H1 (cell line): ENCODE measurements around the gene ARHGAP15. TPM values are rescaled to one million over a fixed set of nuclear protein-coding genes. Genes with fewer than 3 reads are reported as not detected.

ENCODE experiments used
- CTCF ChIA-PET: fragments of 300-600 bp; sonication (Branson Sonifier 250); formaldehyde crosslinking; loops from one replicate; lab custom pipeline; 2021; ENCODE audit not compliant: partially characterized antibody; lab: Charles Lee
- POLR2A ChIA-PET: fragments of 300-600 bp; sonication (Branson Sonifier 250); formaldehyde crosslinking; loops from one replicate; lab custom pipeline; 2021; ENCODE audit warnings: inconsistent platforms; ENCODE audit not compliant: partially characterized antibody; lab: Charles Lee
- DNase-seq, 2 experiments: peaks; one replicate each; pipeline versions ENCODE4 v3.0.0 to v3.0.0-alpha.2; 2010 to 2022; ENCODE audit warnings: low spot score in 2 of 2, low read depth in 1 of 2, mixed read lengths in 1 of 2
- FAIRE-seq: peaks from 2 replicates; lab custom pipeline; 2011; peaks lifted over from hg19 to GRCh38; lab: Jason Lieb, UNC
- H2AFZ ChIP-seq: 2 replicates; pipeline ENCODE4 v1.8.1; 2012; ENCODE audit warnings: low read length, inconsistent platforms
- H2AK5ac ChIP-seq: 2 replicates; pipeline ENCODE4 v1.6.1; 2013; ENCODE audit warnings: low read depth, low read length
- H2BK120ac ChIP-seq: replicated peaks from 2 replicates; pipeline ENCODE3; 2013; ENCODE audit warnings: low read depth, low read length, inconsistent platforms
- H2BK12ac ChIP-seq: 2 replicates; pipeline ENCODE4 v1.6.1; 2013; ENCODE audit warnings: low read depth, low read length
- H2BK15ac ChIP-seq: 2 replicates; pipeline ENCODE4 v1.6.1; 2013; ENCODE audit warnings: low read length
- H2BK20ac ChIP-seq: 2 replicates; pipeline ENCODE4 v1.6.1; 2013; ENCODE audit warnings: low read length
- H2BK5ac ChIP-seq: 2 replicates; pipeline ENCODE4 v1.6.1; 2013; ENCODE audit warnings: low read depth, low read length
- H3K14ac ChIP-seq: 2 replicates; pipeline ENCODE4 v1.6.1; 2013; ENCODE audit warnings: inconsistent platforms; ENCODE audit not compliant: insufficient read length
- H3K18ac ChIP-seq: 2 replicates; pipeline ENCODE4 v1.6.1; 2013; ENCODE audit warnings: low read length; ENCODE audit errors: extremely low read depth
- H3K23ac ChIP-seq: 2 replicates; pipeline ENCODE4 v1.6.1; 2013; ENCODE audit warnings: inconsistent platforms; ENCODE audit not compliant: insufficient read length
- H3K23me2 ChIP-seq: 2 replicates; pipeline ENCODE4 v1.6.1; 2013; ENCODE audit warnings: low read depth, low read length
- H3K27ac ChIP-seq: 2 replicates; pipeline ENCODE4 v1.6.1; 2011; ENCODE audit warnings: low read depth, low read length, inconsistent platforms
- H3K27me3 ChIP-seq, 4 experiments: replicated peaks in 1 of 4; 1 replicate in 1 of 4; 2 replicates in 3 of 4; pipeline versions ENCODE4 v1.6.1 to v1.8.1; 2011 to 2013; ENCODE audit warnings: low read length in 3 of 4, mild to moderate bottlenecking in 3 of 4, inconsistent platforms in 2 of 4, mixed read lengths in 2 of 4, moderate library complexity in 1 of 4; ENCODE audit not compliant: control insufficient read depth in 3 of 4, insufficient read depth in 3 of 4; ENCODE audit errors: extremely low read depth in 1 of 4
- H3K36me3 ChIP-seq, 4 experiments: 2 replicates each; pipeline versions ENCODE4 v1.6.1 to v1.8.1; 2011 to 2013; ENCODE audit warnings: mild to moderate bottlenecking in 4 of 4, low read length in 3 of 4, moderate library complexity in 2 of 4, control low read depth in 1 of 4, inconsistent platforms in 1 of 4; ENCODE audit not compliant: insufficient read depth in 4 of 4, control insufficient read depth in 2 of 4
- H3K4ac ChIP-seq: replicated peaks from 2 replicates; pipeline ENCODE3; 2013; ENCODE audit warnings: low read length, low read depth, mixed read lengths, inconsistent platforms; ENCODE audit not compliant: insufficient read length
- H3K4me1 ChIP-seq, 4 experiments: replicated peaks in 1 of 4; 1 replicate in 1 of 4; 2 replicates in 3 of 4; pipeline versions ENCODE4 v1.6.1 to v1.8.1; 2011 to 2013; ENCODE audit warnings: low read length in 3 of 4, inconsistent platforms in 2 of 4, mixed read lengths in 1 of 4; ENCODE audit not compliant: insufficient read depth in 4 of 4, control insufficient read depth in 3 of 4
- H3K4me2 ChIP-seq, 2 experiments: 2 replicates each; pipeline versions ENCODE4 v1.6.1 to v1.8.1; 2011 to 2013; ENCODE audit warnings: low read depth in 2 of 2, low read length in 2 of 2, control low read depth in 1 of 2, inconsistent platforms in 1 of 2, mild to moderate bottlenecking in 1 of 2; ENCODE audit not compliant: insufficient read depth in 1 of 2
- H3K4me3 ChIP-seq, 4 experiments: fragments of 200-600, 300-600 bp in 1 of 4; sonication (generic), shearing (Covaris generic), sonication (Bioruptor Twin) in 1 of 4; 2 replicates each; pipeline versions ENCODE4 v1.5.1 to v1.8.1; 2011 to 2016; ENCODE audit warnings: low read length in 4 of 4, low read depth in 3 of 4, control low read depth in 2 of 4, inconsistent platforms in 2 of 4, mild to moderate bottlenecking in 2 of 4, mixed read lengths in 1 of 4, moderate library complexity in 1 of 4; ENCODE audit not compliant: insufficient read depth in 2 of 4; ENCODE audit errors: extremely low read depth in 1 of 4
- H3K56ac ChIP-seq: replicated peaks from 2 replicates; pipeline ENCODE3; 2013; ENCODE audit warnings: low read depth, mild to moderate bottlenecking, mixed read lengths, low read length, inconsistent platforms; ENCODE audit not compliant: insufficient read length
- H3K79me1 ChIP-seq: 2 replicates; pipeline ENCODE4 v1.6.1; 2013; ENCODE audit warnings: low read depth, low read length, control low read depth
- H3K79me2 ChIP-seq, 2 experiments: 2 replicates each; pipeline versions ENCODE4 v1.6.1 to v1.8.1; 2012 to 2013; ENCODE audit warnings: low read length in 2 of 2, mild to moderate bottlenecking in 2 of 2, inconsistent platforms in 1 of 2; ENCODE audit not compliant: insufficient read depth in 2 of 2, control insufficient read depth in 1 of 2
- H3K9ac ChIP-seq, 4 experiments: replicated peaks in 1 of 4; 1 replicate in 1 of 4; 2 replicates in 3 of 4; pipeline versions ENCODE4 v1.6.1 to v1.8.1; 2011 to 2013; ENCODE audit warnings: low read depth in 3 of 4, low read length in 3 of 4, control low read depth in 2 of 4, mild to moderate bottlenecking in 2 of 4, moderate library complexity in 2 of 4, inconsistent platforms in 1 of 4; ENCODE audit errors: extremely low read depth in 1 of 4
- H3K9me3 ChIP-seq, 2 experiments: 2 replicates each; pipeline versions ENCODE4 v1.6.1 to v1.8.1; 2012 to 2013; ENCODE audit warnings: mild to moderate bottlenecking in 2 of 2, moderate library complexity in 2 of 2, control low read depth in 1 of 2, inconsistent platforms in 1 of 2, low read depth in 1 of 2, low read length in 1 of 2, mixed read lengths in 1 of 2; ENCODE audit not compliant: insufficient read depth in 2 of 2
- H4K20me1 ChIP-seq, 2 experiments: replicated peaks in 1 of 2; 2 replicates each; pipeline versions ENCODE3 to v1.8.1; 2011 to 2013; ENCODE audit warnings: inconsistent platforms in 2 of 2, low read length in 2 of 2, mild to moderate bottlenecking in 1 of 2; ENCODE audit not compliant: insufficient read depth in 2 of 2, control insufficient read depth in 1 of 2
- H4K5ac ChIP-seq: 2 replicates; pipeline ENCODE4 v1.6.1; 2013; ENCODE audit warnings: low read length, low read depth, mixed read lengths, inconsistent platforms; ENCODE audit not compliant: insufficient read length
- H4K8ac ChIP-seq: 2 replicates; pipeline ENCODE4 v1.8.0; 2013; ENCODE audit warnings: mild to moderate bottlenecking, moderate library complexity, low read length, inconsistent platforms; ENCODE audit not compliant: insufficient read depth; ENCODE audit errors: extremely low read depth
- H4K91ac ChIP-seq: replicated peaks from 2 replicates; pipeline ENCODE3; 2013; ENCODE audit warnings: low read length, mixed read lengths, inconsistent platforms; ENCODE audit not compliant: insufficient read length
- BACH1 ChIP-seq: IDR thresholded peaks from 2 replicates; pipeline ENCODE4 v1.6.1; 2012; ENCODE audit warnings: low read length, improper control_type of control experiment
- BCL11A ChIP-seq, 2 experiments: IDR thresholded peaks; one replicate each; pipeline ENCODE4 v1.6.1; 2011; ENCODE audit warnings: low read depth in 2 of 2, low read length in 2 of 2, mild to moderate bottlenecking in 2 of 2
- BRCA1 ChIP-seq: IDR thresholded peaks from 2 replicates; pipeline ENCODE4 v1.6.1; 2012; ENCODE audit warnings: low read depth, low read length, improper control_type of control experiment
- CREB1 ChIP-seq: IDR thresholded peaks from 2 replicates; pipeline ENCODE4 v1.6.1; 2012; ENCODE audit warnings: inconsistent platforms
- EP300 ChIP-seq, 2 experiments: IDR thresholded peaks; 1 replicate in 1 of 2; 2 replicates in 1 of 2; pipeline ENCODE4 v1.6.1; 2011 to 2012; ENCODE audit warnings: low read depth in 2 of 2, low read length in 2 of 2, mild to moderate bottlenecking in 2 of 2, borderline replicate concordance in 1 of 2, inconsistent platforms in 1 of 2, moderate library complexity in 1 of 2
- KDM1A ChIP-seq: fragments of 200-600, 300-600 bp; sonication (generic); IDR thresholded peaks from 2 replicates; pipeline ENCODE4 v1.7.1; 2016; ENCODE audit warnings: mild to moderate bottlenecking, low read length, borderline replicate concordance
- RNF2 ChIP-seq: fragments of 200-900, 300-1000 bp; sonication (generic); IDR thresholded peaks from 2 replicates; pipeline ENCODE4 v1.7.1; 2016; ENCODE audit warnings: borderline replicate concordance, low read depth, mild to moderate bottlenecking, antibody characterized with exemption, low read length; ENCODE audit not compliant: poor library complexity, severe bottlenecking; ENCODE audit errors: missing control alignments
- RXRA ChIP-seq: IDR thresholded peaks from 2 replicates; pipeline ENCODE4 v1.6.1; 2011; ENCODE audit warnings: low read depth, mild to moderate bottlenecking, low read length, moderate library complexity; ENCODE audit not compliant: insufficient read depth
- SIN3A ChIP-seq, 2 experiments: IDR thresholded peaks in 1 of 2; conservative IDR thresholded peaks in 1 of 2; 2 replicates each; pipeline ENCODE4 v1.6.1; 2011 to 2012; ENCODE audit warnings: low read length in 2 of 2, improper control_type of control experiment in 1 of 2, low read depth in 1 of 2, mild to moderate bottlenecking in 1 of 2
- SIRT6 ChIP-seq: IDR thresholded peaks from one replicate; pipeline ENCODE4 v1.7.1; 2012; ENCODE audit warnings: low read length, inconsistent platforms
- TBP ChIP-seq: IDR thresholded peaks from 2 replicates; pipeline ENCODE4 v1.6.1; 2011; ENCODE audit warnings: low read depth, low read length, improper control_type of control experiment
- TCF12 ChIP-seq: IDR thresholded peaks from 2 replicates; pipeline ENCODE4 v1.6.1; 2011; ENCODE audit warnings: low read depth, mild to moderate bottlenecking, low read length
- WGBS, 2 experiments: shearing (Covaris generic) in 1 of 2; methylation state at CpG; one replicate each; pipeline versions ENCODE4 v1.1.6 to v1.1.7; 2013 to 2015; ENCODE audit warnings: low lambda C conversion rate in 2 of 2, mixed read lengths in 2 of 2, inconsistent platforms in 1 of 2, low coverage in 1 of 2, missing lambda C conversion rate in 1 of 2; ENCODE audit not compliant: insufficient replicate concordance in 2 of 2, insufficient coverage in 1 of 2, insufficient read length in 1 of 2; ENCODE audit errors: extremely low coverage in 1 of 2, missing lambda C conversion rate in 1 of 2; 5-methylcytosine and 5-hydroxymethylcytosine counted together
- polyA plus RNA-seq, 7 experiments: library from polyadenylated mRNA; depleted of rRNA in 3 of 7; stranded (reverse) in 5 of 7; unstranded in 2 of 7; fragments of >200 nt in 5 of 7; fragments of 200-250 nt in 2 of 7; gene quantifications; 1 replicate in 5 of 7; 2 replicates in 1 of 7; 4 replicates in 1 of 7; pipeline versions ENCODE4 v1.2.1 to v1.2.3, GENCODE V29; 2011 to 2013; ENCODE audit warnings: missing spikeins in 2 of 7, mixed read lengths in 2 of 7
- total RNA-seq: library from RNA; stranded (reverse); fragmentation: NEBNext Ultra II Directional; extraction: Animal tissue kit (Norgen Biotek cat#: 25700); gene quantifications from 2 replicates; pipeline ENCODE4 v1.2.1, GENCODE V29; 2021
- TF ChIP-seq, protein P1 (sequence below): IDR thresholded peaks from 2 replicates; pipeline ENCODE4 v1.6.1; 2012; ENCODE audit warnings: inconsistent platforms

The ARHGAP15 gene
- total and polyA plus RNA-seq, 2 of the 8 experiments (the other 6 are each of a cell fraction or from before 2014, with no cell fraction given), result not detected

DNA sequence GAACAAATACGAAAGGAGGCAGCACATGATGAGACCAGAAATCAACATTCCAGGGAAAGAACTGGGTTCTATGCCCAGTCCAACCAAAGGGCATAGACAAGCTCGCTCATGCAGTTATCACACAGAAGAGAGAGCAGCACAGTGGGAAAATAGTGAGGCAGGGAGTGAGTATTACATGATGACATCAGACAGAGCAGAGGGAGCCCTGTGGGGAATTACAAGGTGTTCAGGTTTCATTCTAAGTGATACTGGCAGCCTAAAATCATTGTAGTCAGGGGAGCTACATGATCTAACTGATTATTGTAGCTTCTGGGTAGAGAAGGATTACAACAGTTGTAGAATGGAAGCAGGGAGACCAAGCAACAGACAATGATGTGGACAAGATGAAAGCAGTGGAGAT is 658.5 kb downstream of the ARHGAP15 start:
- no peaks in the 10 kb centered on the region for H3K4me1 ChIP-seq
- H4K91ac ChIP-seq, result no peak overlapping the region
- no peaks in the 10 kb centered on the region for H4K20me1 ChIP-seq
- no peak overlapping the region for H3K18ac ChIP-seq
- H4K8ac ChIP-seq, result no peak overlapping the region
- H4K5ac ChIP-seq, result no peak overlapping the region
- H3K79me1 ChIP-seq, result no peaks in the 10 kb centered on the region
- WGBS, 2 experiments, result 85% methylated on average over 2 of the region's 2 CpGs; no CpG with 5 or more reads in 1 of the 2 experiments
- no peak overlapping the region for H3K9ac ChIP-seq
- no peaks in the 10 kb centered on the region; a peak in 1 of 7 replicates for H3K27me3 ChIP-seq
- no peak overlapping the region for H2BK15ac ChIP-seq
- H2AK5ac ChIP-seq, result no peak overlapping the region
- FAIRE-seq, result no peak
- no peaks in the 10 kb centered on the region for H3K9me3 ChIP-seq
- no peaks in the 10 kb centered on the region for H3K23me2 ChIP-seq
- H2BK20ac ChIP-seq, result no peak overlapping the region
- no peak for DNase-seq
- H3K23ac ChIP-seq, result no peak overlapping the region
- H3K4ac ChIP-seq, result no peak overlapping the region
- H3K56ac ChIP-seq, result no peak overlapping the region
- H3K79me2 ChIP-seq, result no peaks in the 10 kb centered on the region
- H3K14ac ChIP-seq, result no peak overlapping the region
- H3K27ac ChIP-seq, result no peak overlapping the region
- CTCF ChIA-PET, result interaction anchor here (0.6 kb wide), 1 partner anchor 12 kb away, joined by 3 read pairs; no protein-coding TSS in a partner anchor
- H2BK12ac ChIP-seq, result no peak overlapping the region
- H2BK5ac ChIP-seq, result no peak overlapping the region
- H2AFZ ChIP-seq, result no peak overlapping the region
- no peak overlapping the region for H2BK120ac ChIP-seq
- POLR2A ChIA-PET, result no interaction called here
- no peaks in the 10 kb centered on the region for H3K36me3 ChIP-seq
- no peak overlapping the region for H3K4me3 ChIP-seq
- H3K4me2 ChIP-seq, result no peak overlapping the region
- TF ChIP-seq SIRT6 (no peak), RXRA (no peak), RNF2 (no peak), BRCA1 (no peak), SIN3A (conservative IDR thresholded peaks at IDR 0.05 in 1 of 2, IDR thresholded peaks at IDR 0.05 in 1 of 2; ENCODE audit: low read depth in 1 of 2, low read length in 2 of 2) (no peak), BCL11A (IDR thresholded peaks at IDR 0.05; ENCODE audit: low read depth in 2 of 2, low read length in 2 of 2) (no peak), KDM1A (no peak), BACH1 (no peak), CREB1 (no peak), TCF12 (no peak), TBP (no peak), EP300 (IDR thresholded peaks at IDR 0.05; ENCODE audit: borderline replicate concordance in 1 of 2, low read depth in 2 of 2, low read length in 2 of 2) (no peak)
- TF ChIP-seq, protein P1, sequence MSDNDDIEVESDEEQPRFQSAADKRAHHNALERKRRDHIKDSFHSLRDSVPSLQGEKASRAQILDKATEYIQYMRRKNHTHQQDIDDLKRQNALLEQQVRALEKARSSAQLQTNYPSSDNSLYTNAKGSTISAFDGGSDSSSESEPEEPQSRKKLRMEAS, result no peak
